WERI-Rb-1 (cell line): ENCODE measurements around the gene COX19.

Source experiments
- DNase-seq: peaks from one replicate; pipeline ENCODE4 v3.0.0-alpha.2; 2020
- H3K27ac ChIP-seq: fragments of 250-450 bp; sonication (Bioruptor Pico); 2 replicates; pipeline ENCODE4 v1.5.1; 2020; ENCODE audit warnings: mild to moderate bottlenecking, moderate library complexity
- H3K27me3 ChIP-seq: fragments of 250-450 bp; sonication (Bioruptor Pico); 2 replicates; pipeline ENCODE4 v1.5.1; 2021; ENCODE audit warnings: mild to moderate bottlenecking, low read depth, moderate library complexity; ENCODE audit not compliant: insufficient read depth, severe bottlenecking
- H3K36me3 ChIP-seq: fragments of 250-450 bp; sonication (Bioruptor Pico); 2 replicates; pipeline ENCODE4 v1.5.1; 2020; ENCODE audit warnings: mild to moderate bottlenecking, moderate library complexity
- H3K4me3 ChIP-seq: 2 replicates; pipeline ENCODE4 v1.5.1; 2011; ENCODE audit warnings: low read depth, mild to moderate bottlenecking, control low read depth, low read length
- H3K9me3 ChIP-seq: fragments of 250-450 bp; sonication (Bioruptor Pico); 2 replicates; pipeline ENCODE4 v1.5.1; 2021; ENCODE audit warnings: mild to moderate bottlenecking, moderate library complexity; ENCODE audit not compliant: severe bottlenecking
- TF ChIP-seq, protein P1 (sequence below): IDR thresholded peaks from 2 replicates; pipeline ENCODE4 v1.5.1; 2011; ENCODE audit warnings: low read depth, mild to moderate bottlenecking, control low read depth, inconsistent platforms, low read length

The COX19 gene

GRCh38 chr7:930975-931758 lies 44.2 kb downstream of the COX19 start:
- no peak overlapping the region for H3K27ac ChIP-seq
- H3K9me3 ChIP-seq = no peaks in the 10 kb centered on the region
- DNase-seq = no peak
- TF ChIP-seq, protein P1, sequence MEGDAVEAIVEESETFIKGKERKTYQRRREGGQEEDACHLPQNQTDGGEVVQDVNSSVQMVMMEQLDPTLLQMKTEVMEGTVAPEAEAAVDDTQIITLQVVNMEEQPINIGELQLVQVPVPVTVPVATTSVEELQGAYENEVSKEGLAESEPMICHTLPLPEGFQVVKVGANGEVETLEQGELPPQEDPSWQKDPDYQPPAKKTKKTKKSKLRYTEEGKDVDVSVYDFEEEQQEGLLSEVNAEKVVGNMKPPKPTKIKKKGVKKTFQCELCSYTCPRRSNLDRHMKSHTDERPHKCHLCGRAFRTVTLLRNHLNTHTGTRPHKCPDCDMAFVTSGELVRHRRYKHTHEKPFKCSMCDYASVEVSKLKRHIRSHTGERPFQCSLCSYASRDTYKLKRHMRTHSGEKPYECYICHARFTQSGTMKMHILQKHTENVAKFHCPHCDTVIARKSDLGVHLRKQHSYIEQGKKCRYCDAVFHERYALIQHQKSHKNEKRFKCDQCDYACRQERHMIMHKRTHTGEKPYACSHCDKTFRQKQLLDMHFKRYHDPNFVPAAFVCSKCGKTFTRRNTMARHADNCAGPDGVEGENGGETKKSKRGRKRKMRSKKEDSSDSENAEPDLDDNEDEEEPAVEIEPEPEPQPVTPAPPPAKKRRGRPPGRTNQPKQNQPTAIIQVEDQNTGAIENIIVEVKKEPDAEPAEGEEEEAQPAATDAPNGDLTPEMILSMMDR = no peak
- no peaks in the 10 kb centered on the region for H3K27me3 ChIP-seq
- H3K4me3 ChIP-seq = no peak overlapping the region
- H3K36me3 ChIP-seq = no peaks in the 10 kb centered on the region

GRCh38 chr7:929311-929711 lies 46.0 kb downstream of the COX19 start:
- H3K9me3 ChIP-seq = no peaks in the 10 kb centered on the region
- TF ChIP-seq, protein P1 = no peak
- H3K36me3 ChIP-seq = no peaks in the 10 kb centered on the region
- no peak for DNase-seq
- H3K27ac ChIP-seq = no peak overlapping the region
- no peak overlapping the region for H3K4me3 ChIP-seq
- no peaks in the 10 kb centered on the region for H3K27me3 ChIP-seq

- no peak for DNase-seq
Measured at GRCh38 chr7:927031-927671, 48.2 kb downstream of the COX19 start.

DNA sequence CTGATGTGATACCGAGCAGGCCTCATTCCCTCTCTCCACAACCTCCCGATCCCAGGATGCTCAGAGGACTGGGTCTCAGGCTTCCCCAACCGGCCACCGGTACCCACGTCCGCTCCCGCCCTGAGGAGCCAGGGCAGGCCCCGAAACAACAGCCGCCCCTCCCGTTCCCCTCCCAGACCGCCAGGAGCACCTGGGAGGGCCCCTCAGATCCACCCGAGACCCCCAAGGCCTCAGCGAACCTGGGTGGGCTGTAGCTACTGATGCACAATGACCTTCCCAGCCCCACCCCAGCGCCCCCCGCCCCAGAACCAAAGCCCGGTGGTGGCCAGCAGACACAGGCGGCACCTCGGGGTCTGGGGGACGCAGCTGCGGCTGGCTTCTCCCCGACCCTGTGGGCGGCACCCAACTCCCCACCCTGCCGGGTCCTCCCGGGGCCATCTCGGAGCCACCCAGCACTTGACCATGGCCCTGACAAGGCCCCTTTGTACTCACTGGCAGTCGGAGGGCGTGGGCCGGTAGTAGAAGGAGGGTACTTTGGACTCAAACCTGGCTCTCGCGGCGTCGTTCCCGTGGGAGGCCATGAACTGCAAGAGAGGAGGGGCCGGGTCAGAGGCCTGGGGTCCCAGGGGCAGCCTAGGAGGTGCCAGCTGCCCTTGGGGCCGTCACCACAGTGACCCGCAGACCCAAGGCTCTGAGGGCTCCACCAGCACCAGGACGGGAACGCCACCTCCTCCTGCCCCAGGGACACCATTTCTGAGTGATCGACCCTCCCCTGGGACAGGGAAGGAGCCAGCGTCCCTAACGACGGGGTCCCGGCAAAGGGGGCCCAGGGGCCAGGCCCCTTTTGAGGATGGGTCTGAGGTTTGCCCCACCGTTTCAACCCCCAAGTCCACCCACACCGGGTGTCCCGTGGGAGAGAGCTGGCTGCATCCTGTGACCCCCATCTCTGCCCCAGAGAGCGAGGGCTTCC lies 49.0 kb downstream of the COX19 start:
- no peak overlapping the region for H3K4me3 ChIP-seq
- H3K9me3 ChIP-seq = no peaks in the 10 kb centered on the region
- H3K27me3 ChIP-seq = no peaks in the 10 kb centered on the region
- no peaks in the 10 kb centered on the region for H3K36me3 ChIP-seq
- TF ChIP-seq, protein P1 = no peak
- H3K27ac ChIP-seq = no peak overlapping the region
- DNase-seq = no peak

More at GRCh38 chr7:927031-927671, 48.2 kb downstream of the COX19 start:
- H3K9me3 ChIP-seq = no peaks in the 10 kb centered on the region
- TF ChIP-seq, protein P1 = no peak
- no peaks in the 10 kb centered on the region for H3K27me3 ChIP-seq
- H3K27ac ChIP-seq = no peak overlapping the region
- H3K4me3 ChIP-seq = no peak overlapping the region
- no peaks in the 10 kb centered on the region for H3K36me3 ChIP-seq

DNA sequence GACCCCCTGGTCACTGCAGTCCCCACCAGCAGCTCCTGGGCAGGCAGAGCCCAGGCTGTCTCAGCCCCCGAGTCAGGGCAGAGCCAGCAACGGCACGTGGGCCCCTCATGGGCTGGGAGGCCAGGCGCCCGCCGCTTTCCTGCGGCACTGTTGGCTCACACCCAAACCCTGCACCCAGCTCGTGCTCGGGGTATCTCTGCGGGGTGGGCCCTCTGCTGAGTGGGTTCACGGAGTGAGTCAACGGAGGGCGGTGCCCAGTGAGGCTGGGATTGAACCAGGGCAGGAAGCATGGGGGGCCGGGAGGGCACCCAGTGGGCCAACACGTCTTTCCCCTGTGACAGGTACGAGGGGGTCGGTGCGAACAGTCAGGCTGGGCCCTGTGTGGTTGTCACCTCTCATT lies 49.7 kb downstream of the COX19 start:
- no peaks in the 10 kb centered on the region for H3K27me3 ChIP-seq
- DNase-seq = no peak
- no peak overlapping the region for H3K27ac ChIP-seq
- TF ChIP-seq, protein P1 = no peak
- no peak overlapping the region for H3K4me3 ChIP-seq
- H3K9me3 ChIP-seq = no peaks in the 10 kb centered on the region
- no peaks in the 10 kb centered on the region for H3K36me3 ChIP-seq
